SK-N-MC (cell line): Measurements from ENCODE around the gene CTCFL.

Source experiments
- EZH2 ChIP-seq: fragments of 200-600 bp; sonication (generic); IDR thresholded peaks from one replicate; pipeline ENCODE4 v1.6.1; 2017; ENCODE audit warnings: antibody characterized with exemption
- FOXP2 ChIP-seq: optimal IDR thresholded peaks from 2 replicates; pipeline ENCODE3; 2011; ENCODE audit warnings: mild to moderate bottlenecking, moderate library complexity; ENCODE audit not compliant: insufficient read depth; ENCODE audit errors: extremely low read length, control extremely low read depth
- POLR2AphosphoS5 ChIP-seq: IDR thresholded peaks from 2 replicates; pipeline ENCODE4 v1.6.1; 2012; ENCODE audit warnings: mild to moderate bottlenecking, low read depth, low read length, borderline replicate concordance

GRCh38 chr20:57459897-57460296, 65.0 kb downstream of the CTCFL start:
- no peak for TF ChIP-seq POLR2AphosphoS5
- no peak for TF ChIP-seq EZH2
- TF ChIP-seq FOXP2, result no peak
